IPS DF 6.9 (cell line): ENCODE results near the gene C8A.

Experiments used
- DNase-seq: peaks from one replicate; pipeline ENCODE4 v3.0.0-alpha.2; 2013; ENCODE audit warnings: low read depth, low spot score
- H3K27ac ChIP-seq: one replicate; pipeline ENCODE4 v1.5.1; 2013; ENCODE audit warnings: low read length, control low read depth
- H3K27me3 ChIP-seq: 2 replicates; pipeline ENCODE4 v1.6.1; 2013; ENCODE audit warnings: mild to moderate bottlenecking, low read length; ENCODE audit not compliant: control insufficient read depth, insufficient read depth
- H3K36me3 ChIP-seq: 2 replicates; pipeline ENCODE4 v1.6.1; 2013; ENCODE audit warnings: low read length; ENCODE audit not compliant: control insufficient read depth, insufficient read depth
- H3K4me1 ChIP-seq: 2 replicates; pipeline ENCODE4 v1.6.1; 2013; ENCODE audit warnings: low read length; ENCODE audit not compliant: control insufficient read depth, insufficient read depth
- H3K4me3 ChIP-seq: 2 replicates; pipeline ENCODE4 v1.5.1; 2013; ENCODE audit warnings: mild to moderate bottlenecking, low read length
- H3K9me3 ChIP-seq: 2 replicates; pipeline ENCODE4 v1.6.1; 2013; ENCODE audit warnings: low read length, inconsistent platforms; ENCODE audit not compliant: control insufficient read depth, insufficient read depth
- WGBS: extraction: QIAGEN DNeasy Blood & Tissue Kit; methylation state at CpG from one replicate; pipeline ENCODE4 v1.1.7; 2013; ENCODE audit warnings: mixed read lengths, missing lambda C conversion rate; ENCODE audit not compliant: insufficient read length, insufficient coverage; 5-methylcytosine and 5-hydroxymethylcytosine counted together

C8A gene

DNA sequence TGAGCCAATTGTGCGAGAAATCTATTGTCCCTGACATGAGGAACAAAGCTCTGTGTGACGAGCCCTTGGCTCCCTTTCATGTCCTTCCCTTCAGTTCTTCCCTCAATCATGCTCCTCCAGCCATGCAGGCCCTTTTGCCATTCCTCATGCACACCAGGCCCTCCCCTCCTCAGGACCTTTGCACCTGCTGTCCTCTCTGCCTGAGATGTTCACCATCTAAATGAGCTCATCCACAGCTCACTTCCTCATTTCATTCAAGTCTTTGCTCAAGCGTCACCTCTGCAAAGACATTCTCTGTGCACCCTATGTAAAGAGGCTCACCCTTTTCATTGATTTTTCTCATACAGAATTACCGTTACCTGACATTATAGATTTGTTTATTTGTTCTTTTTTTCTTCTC, 67.5 kb downstream of the C8A start:
- no CpG with 5 or more reads among the region's 4 CpGs for WGBS
- no peak overlapping the region for H3K27ac ChIP-seq
- no peaks in the 10 kb centered on the region for H3K9me3 ChIP-seq
- H3K4me3 ChIP-seq = no peak overlapping the region
- DNase-seq = no peak
- no peaks in the 10 kb centered on the region; the same call in 1 of the 2 replicates for H3K4me1 ChIP-seq
- no peaks in the 10 kb centered on the region for H3K36me3 ChIP-seq
- H3K27me3 ChIP-seq = no peaks in the 10 kb centered on the region

DNA sequence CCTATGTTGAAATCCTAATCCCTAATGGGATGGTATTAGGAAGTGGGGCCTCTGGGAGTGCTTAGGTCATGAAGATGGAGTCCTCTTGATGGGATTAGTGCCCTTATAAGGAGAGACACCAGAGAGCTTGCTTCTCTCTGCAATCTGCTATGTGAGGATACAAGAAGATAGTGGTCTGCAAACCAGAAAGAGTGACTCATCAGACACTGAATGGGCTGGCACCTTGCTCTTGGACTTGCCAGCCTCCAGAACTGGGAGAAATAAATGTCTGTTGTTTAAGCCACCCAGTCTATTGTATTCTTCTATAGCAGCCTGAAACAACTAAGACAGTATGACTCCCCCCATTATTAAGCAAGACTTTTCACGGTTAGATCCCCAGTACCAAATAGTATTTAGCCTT, 67.9 kb downstream of the C8A start:
- Histone ChIP-seq H3K27ac (no peak overlapping the region), H3K9me3 (no peaks in the 10 kb centered on the region), H3K36me3 (no peaks in the 10 kb centered on the region), H3K27me3 (no peaks in the 10 kb centered on the region), H3K4me3 (no peak overlapping the region), H3K4me1 (no peaks in the 10 kb centered on the region; the same call in 1 of the 2 replicates)
- no CpG with 5 or more reads among the region's 1 CpG for WGBS
- no peak for DNase-seq

DNA sequence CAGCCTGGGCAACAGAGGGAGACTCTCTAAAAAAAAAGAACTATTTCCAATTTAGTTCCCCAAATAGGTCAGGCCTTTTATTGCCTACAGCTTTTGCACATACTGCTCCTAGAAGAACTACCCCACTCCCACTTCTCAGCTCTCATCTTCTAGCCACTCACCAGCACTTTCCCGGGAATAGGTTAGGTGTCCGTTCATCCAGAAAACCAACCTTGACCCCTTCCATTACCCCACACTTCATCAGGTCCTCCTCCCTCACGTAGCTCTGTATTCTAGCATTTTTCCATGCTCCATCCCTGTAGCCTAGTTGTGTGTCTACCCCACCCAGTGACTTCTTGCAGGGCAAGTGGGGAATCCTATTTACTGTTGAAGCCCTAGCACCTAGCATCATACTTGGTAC, 68.6 kb downstream of the C8A start:
- no CpG with 5 or more reads among the region's 3 CpGs for WGBS
- no peaks in the 10 kb centered on the region for H3K36me3 ChIP-seq
- H3K4me1 ChIP-seq = no peaks in the 10 kb centered on the region; the same call in 1 of the 2 replicates
- no peak overlapping the region for H3K27ac ChIP-seq
- DNase-seq = no peak
- H3K27me3 ChIP-seq = no peaks in the 10 kb centered on the region
- H3K9me3 ChIP-seq = no peaks in the 10 kb centered on the region
- H3K4me3 ChIP-seq = no peak overlapping the region

DNA sequence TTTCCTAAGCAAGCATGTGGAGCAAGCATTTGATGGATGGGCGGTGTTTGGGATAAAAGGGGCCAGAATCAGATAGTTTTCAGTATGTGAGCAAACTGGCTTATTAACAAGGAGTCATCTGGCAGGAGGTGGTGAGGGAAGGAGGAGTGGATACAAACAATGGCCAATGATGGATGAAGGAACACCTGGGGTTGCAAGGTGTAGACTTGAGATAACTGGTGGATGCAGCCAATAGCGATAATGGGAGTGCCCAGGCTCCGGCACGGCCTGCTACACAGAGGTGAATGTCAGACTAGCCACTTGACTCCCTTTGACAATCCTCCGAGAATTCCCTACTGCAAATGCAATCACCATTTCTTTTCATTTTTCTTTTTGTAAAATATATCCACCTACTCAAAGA, 69.5 kb downstream of the C8A start:
- WGBS = no CpG with 5 or more reads among the region's 5 CpGs
- H3K36me3 ChIP-seq = no peaks in the 10 kb centered on the region
- H3K4me3 ChIP-seq = no peak overlapping the region
- no peak for DNase-seq
- H3K27me3 ChIP-seq = no peaks in the 10 kb centered on the region
- no peak overlapping the region for H3K27ac ChIP-seq
- no peaks in the 10 kb centered on the region; the same call in 1 of the 2 replicates for H3K4me1 ChIP-seq
- no peaks in the 10 kb centered on the region for H3K9me3 ChIP-seq

DNA sequence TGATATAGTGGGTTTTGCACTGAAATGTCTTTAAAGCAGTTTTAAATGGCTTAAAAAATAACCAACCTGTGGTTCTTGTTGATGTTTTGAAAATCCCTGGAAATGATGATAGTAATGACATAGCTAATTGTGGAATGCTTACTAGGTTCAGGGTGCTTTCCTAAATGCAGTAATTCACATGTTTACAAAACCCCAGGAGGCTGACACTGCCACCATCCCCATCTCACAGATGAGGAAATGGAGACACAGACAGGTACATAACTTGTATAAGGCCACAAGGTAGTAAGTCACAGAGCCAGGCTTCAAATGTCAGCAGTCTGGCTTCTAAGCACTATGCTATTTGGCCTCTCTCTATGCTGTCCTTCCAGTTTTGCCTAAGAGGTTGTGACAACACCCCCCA, 70.6 kb downstream of the C8A start:
- no peak for DNase-seq
- H3K4me1 ChIP-seq = no peaks in the 10 kb centered on the region; the same call in 1 of the 2 replicates
- H3K9me3 ChIP-seq = no peaks in the 10 kb centered on the region
- H3K27me3 ChIP-seq = no peaks in the 10 kb centered on the region
- H3K27ac ChIP-seq = no peak overlapping the region
- no peak overlapping the region for H3K4me3 ChIP-seq
- no peaks in the 10 kb centered on the region for H3K36me3 ChIP-seq

DNA sequence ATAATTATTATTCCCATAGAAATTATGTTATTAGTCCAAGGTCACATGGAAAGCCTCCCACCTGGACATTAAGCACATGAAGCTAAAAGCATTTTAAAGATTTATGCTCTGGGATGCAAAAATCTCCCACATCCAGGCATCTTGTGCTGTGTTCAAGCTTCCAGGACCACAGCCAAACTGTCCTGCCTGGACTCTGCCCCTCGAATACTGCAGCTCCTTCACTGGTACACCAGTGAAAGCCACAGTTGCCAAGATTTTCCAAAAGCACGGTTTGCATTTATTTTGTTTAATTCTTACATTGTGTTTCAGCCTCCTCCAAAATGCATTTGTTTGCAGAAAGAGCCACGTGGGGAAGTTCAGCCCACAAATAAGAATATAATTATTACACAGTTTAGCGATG, 72.6 kb downstream of the C8A start:
- Histone ChIP-seq H3K4me1 (no peaks in the 10 kb centered on the region; the same call in 1 of the 2 replicates), H3K36me3 (no peaks in the 10 kb centered on the region), H3K27ac (no peak overlapping the region), H3K27me3 (no peaks in the 10 kb centered on the region), H3K9me3 (no peaks in the 10 kb centered on the region), H3K4me3 (no peak overlapping the region)
- no peak for DNase-seq
- no CpG with 5 or more reads among the region's 4 CpGs for WGBS

DNA sequence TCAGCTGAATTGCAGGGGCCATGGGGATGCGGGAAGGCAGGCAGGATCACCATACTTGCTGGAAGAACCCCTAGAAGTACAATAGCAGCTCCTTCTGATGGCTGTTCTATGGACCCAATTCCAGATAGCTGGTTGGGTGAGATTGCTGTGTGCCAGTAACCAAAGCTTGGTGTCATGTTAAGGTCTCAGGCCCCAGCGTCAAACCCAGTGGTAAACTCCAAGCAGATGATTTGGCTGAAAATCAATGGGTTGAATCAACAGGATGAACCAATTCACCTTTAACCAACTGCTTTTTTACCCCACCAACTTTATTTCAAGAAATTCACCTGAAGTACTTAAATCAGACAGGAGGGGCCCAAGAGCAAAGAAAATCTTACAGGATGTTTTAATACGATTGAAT, 73.4 kb downstream of the C8A start:
- no peaks in the 10 kb centered on the region for H3K36me3 ChIP-seq
- no peaks in the 10 kb centered on the region for H3K27me3 ChIP-seq
- no CpG with 5 or more reads among the region's 3 CpGs for WGBS
- no peak overlapping the region for H3K27ac ChIP-seq
- H3K4me3 ChIP-seq = no peak overlapping the region
- no peaks in the 10 kb centered on the region; the same call in 1 of the 2 replicates for H3K4me1 ChIP-seq
- H3K9me3 ChIP-seq = no peaks in the 10 kb centered on the region
- DNase-seq = no peak

DNA sequence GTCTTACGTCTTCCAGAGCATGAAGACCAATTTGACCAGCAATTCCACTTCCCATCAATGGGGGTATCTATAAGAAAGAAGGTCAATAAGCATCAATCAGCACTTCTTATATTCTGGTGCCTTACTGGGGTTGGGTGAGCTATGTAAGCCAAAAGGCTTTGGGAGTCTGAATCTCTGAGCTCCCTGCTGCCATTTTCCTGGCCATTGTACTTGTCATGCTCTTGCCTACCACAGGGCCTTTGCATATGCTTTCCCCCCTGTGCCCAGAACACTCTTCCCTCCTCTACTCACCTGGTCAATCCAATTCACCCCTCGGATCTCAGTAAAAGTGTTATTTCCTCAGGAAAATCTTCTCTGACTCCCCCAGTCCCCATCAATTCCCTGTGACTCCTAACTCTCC, 74.9 kb downstream of the C8A start:
- no peaks in the 10 kb centered on the region for H3K27me3 ChIP-seq
- H3K36me3 ChIP-seq = no peaks in the 10 kb centered on the region
- no peak overlapping the region for H3K4me3 ChIP-seq
- no peak overlapping the region for H3K27ac ChIP-seq
- peaks cover under 1% of the 10 kb centered on the region for H3K4me1 ChIP-seq
- DNase-seq = no peak
- H3K9me3 ChIP-seq = no peaks in the 10 kb centered on the region
- no CpG with 5 or more reads among the region's 2 CpGs for WGBS

DNA sequence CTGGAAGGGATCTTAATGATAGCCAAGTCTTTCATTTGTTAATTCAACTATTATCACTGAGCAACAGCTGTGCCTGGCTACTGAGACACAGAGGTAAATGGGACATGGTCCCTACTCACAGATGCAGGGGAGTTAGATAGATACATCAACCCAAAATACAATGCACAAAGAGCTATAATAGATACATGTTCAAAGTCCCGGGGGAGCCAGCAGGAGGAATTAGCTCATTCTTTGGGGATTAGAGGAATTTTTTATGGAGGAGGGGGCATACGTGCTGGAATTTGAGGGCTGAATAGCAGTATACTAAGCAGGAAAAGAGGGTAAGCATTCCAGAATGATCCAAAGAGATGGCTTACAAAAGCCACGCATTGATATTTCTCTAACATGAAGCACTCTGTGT, 76.6 kb downstream of the C8A start:
- Histone ChIP-seq H3K4me3 (no peak overlapping the region), H3K27me3 (no peaks in the 10 kb centered on the region), H3K27ac (no peak overlapping the region), H3K9me3 (no peaks in the 10 kb centered on the region), H3K4me1 (peaks cover 1% of the 10 kb centered on the region; the same call in 1 of the 2 replicates), H3K36me3 (no peaks in the 10 kb centered on the region)
- DNase-seq = no peak
- WGBS = no CpG with 5 or more reads among the region's 3 CpGs

DNA sequence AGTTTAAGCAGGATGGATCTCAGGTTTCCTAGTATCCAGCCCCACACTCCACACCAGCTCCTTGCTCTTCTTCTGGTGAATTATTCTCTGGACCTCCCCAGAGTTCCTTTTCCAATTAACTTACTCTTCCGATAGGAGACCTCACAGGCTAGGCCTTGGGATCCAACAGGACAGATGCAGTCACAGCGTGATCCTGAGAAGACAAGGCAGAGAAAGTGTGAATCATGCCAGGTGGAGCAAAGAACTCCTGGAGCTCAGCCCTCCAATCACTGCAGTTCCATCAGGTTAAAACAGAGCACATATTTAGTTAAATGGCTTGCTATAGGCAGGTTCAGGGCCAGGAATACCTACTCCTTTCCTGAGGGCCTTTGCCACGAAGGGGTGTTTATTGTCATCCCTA, 77.1 kb downstream of the C8A start:
- Histone ChIP-seq H3K36me3 (no peaks in the 10 kb centered on the region), H3K9me3 (no peaks in the 10 kb centered on the region), H3K4me3 (no peak overlapping the region), H3K27me3 (no peaks in the 10 kb centered on the region), H3K27ac (no peak overlapping the region), H3K4me1 (peaks cover 1% of the 10 kb centered on the region; the same call in 1 of the 2 replicates)
- no CpG with 5 or more reads among the region's 3 CpGs for WGBS
- DNase-seq = no peak

DNA sequence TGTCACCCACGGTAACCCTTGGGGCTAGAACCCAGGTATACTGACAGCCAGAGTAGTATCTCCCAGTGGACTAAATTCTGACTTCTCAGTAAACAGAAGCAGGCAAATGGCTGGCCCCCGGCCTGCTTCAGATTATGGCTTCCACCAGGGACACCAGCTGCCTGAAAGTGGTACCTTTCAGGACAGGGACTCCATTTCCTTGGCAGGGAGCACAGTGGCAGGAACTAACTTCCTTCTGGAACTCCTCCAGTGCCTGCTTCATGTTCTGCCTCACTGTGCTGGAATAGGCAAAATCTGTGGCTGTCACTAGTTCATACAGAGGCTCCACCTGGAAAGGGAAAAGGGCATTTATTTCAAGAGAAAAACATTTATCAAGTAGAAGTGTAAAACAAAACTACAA, 78.6 kb downstream of the C8A start:
- no peaks in the 10 kb centered on the region for H3K27me3 ChIP-seq
- WGBS = no CpG with 5 or more reads among the region's 2 CpGs
- no peaks in the 10 kb centered on the region for H3K9me3 ChIP-seq
- no peak for DNase-seq
- H3K4me1 ChIP-seq = peaks cover 1% of the 10 kb centered on the region; the same call in 1 of the 2 replicates
- no peaks in the 10 kb centered on the region for H3K36me3 ChIP-seq
- no peak overlapping the region for H3K4me3 ChIP-seq
- no peak overlapping the region for H3K27ac ChIP-seq
